Stimulated activated naive CD4-positive, alpha-beta T cell (primary cell): ENCODE measurements around the gene SPON1.
"Not testable (repeated sequence)": the region's sequence is repeated elsewhere in the genome, so short reads cannot be mapped to it uniquely, and the experiment has no call there.

ENCODE experiments used
- DNase-seq, 6 experiments: peaks; one replicate each; lab custom pipeline; 2025; lab: John Stamatoyannopoulos, UW

SPON1 gene

DNA sequence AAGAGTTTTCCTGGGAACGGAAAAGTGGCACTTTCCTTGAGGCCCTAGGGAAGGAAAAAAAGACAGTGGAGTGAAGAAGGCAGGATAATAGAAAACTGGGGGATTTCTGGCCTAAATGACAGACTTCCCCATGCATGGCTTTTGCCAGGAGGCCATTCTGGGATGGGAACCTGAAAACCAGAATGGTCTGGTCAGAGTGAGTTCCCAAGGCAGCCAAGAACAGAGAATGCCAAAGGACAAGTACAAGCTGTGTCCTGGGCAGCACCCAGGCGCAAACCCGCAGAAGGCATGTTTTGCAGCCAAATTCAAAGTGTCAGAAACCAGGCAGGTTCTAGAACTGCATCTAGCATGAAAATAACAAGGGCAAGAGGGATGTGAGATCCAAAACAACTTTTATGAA, 162.4 kb downstream of the SPON1 start:
- DNase-seq: no peak

DNA sequence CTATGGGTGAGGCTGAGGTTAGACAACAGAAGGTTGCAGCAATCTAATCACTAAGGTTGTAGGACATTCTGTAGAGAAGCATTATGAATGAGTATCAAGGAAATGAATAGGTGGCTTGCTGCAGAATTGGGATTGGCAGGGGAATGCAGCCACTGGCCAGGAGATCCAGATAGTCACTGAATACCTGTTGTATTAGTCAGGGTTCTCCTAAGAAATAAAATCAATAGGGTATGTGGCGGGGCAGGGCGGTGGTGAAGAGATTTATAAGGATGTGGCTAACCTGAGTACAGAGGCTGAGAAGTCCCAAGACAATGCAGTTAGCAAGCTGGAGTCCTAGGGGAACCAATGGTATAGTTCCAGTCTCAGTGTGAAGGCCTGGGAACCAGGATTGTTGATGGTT, 163.0 kb downstream of the SPON1 start:
- DNase-seq: no peak

DNA sequence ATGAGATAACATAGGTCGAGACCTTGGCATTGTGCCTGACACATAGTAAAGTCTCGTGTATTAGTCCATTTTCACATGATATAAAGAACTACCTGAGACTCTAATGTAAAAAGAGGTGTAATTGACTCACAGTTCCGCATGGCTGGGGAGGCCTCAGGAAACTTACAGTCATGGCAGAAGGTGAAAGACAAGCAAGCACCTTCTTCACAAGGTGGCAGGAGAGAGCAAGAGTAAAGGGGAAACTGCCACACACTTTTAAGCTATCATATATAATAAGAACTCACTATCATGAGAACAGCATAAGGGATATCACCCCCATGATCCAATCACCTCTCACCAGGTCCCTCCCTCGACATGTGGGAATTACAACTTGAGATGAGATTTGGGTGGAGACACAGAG, 165.2 kb downstream of the SPON1 start:
- DNase-seq: no peak

DNA sequence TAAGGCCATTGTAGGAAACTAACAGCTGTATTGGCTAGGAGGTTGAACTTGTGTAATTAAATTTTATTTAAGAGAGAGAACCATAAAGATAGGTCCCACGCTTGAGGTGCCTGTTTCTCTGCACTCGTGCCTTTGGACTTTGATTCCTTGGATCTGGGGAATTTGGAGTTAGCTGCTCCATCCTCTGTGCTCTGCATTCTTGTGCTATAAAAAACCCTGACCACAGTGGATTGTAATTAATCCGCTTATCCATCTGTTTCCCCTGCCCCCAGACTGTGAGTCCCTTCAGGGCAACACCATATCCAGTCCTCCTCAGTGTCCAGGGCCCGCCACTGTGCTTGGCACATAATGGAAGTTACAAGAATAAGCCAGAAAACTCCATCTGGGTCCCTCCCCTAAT, 169.8 kb downstream of the SPON1 start:
- DNase-seq: no peak

DNA sequence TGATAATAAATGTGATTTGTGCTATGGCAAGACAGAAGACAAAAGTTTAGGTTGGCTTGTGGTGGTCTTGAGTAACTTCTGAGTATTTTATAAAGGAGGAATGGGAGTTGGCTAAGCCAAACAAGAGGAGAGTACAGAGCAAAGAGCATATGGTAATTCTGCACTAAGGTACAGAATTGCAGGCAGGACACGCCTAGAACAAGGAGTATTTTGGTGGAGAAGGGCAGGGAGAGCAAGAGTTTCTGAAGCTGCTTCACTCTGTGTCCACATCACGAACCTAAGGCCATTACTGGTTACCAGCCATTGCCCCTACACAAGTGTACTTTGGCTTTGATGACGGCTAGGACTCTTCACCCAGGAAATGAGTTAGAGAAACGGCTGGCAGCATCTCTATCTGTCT, 170.9 kb downstream of the SPON1 start:
- no peak for DNase-seq

DNA sequence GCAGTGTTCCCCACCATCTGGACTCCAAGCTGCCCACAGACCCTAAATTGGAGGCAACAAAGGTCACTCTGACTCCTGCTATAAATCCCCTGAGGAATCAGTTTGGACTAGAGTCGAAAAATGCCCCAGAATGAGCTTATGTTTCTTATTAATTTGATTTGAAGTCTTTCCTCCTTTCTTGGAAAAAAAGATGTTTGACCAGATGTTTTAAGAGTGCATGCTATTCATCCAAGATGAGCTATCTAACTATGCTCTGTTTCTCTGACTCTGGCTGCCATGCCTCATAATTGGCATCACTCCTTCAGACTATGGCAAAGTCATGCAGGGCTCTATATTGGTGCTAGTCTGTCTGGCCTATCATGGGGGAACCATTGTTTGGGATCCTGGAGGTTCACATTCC, 174.0 kb downstream of the SPON1 start:
- no peak for DNase-seq

DNA sequence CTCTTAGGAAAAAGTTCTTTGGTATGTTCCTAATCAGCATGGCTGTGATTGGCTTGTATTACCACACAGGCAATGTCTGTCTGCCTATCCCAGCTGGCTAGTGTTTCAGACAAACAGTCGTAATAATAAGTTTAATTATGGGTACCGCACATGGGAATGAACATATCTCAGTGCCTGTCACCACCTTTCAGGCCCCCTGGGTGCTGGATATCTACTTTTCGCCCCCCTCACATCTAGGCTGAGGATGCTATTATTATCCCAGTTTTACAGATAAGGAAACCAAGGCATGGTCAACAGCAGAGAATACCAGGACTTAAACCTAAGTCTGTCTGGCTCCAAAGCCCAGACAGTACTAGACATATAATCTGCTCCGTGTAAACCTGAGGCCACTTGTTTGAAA, 174.8 kb downstream of the SPON1 start:
- DNase-seq: no peak

DNA sequence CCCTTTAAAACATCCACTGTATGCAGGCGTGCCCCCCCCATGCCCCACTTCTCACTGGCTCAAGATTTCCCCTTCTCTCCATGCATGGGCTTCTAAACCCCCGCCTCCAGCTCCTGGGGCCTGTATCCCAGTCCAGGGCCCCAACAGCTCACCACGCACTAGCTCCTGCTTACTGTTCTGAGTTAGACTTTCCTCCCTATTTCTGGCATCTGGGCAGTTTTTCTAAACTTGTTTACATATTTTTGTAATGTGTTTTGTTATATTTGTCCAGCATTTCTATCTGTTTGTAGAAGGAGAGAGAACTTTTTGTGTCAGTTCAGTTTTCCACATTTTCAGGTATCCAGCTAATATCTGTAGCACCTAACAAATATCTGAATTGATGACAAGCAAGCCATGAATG, 178.5 kb downstream of the SPON1 start:
- no peak for DNase-seq

DNA sequence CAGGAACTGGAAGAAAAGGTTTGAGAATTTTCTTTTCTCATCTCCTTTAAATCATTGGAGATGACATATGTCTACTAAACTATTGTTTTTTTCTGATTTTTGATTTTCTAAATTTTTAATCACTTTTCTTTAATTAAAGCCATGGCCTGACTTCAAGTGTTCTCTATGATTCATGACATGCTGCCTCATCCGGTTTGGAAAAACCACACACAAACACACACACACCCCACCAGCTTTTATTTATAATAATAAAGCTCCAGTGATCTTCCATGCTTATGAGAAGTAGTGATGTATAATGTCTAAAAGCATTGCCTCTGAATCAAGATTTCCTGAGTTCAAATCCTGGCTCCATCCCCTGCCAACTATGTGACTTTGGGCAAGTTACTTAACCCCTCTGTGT, 179.2 kb downstream of the SPON1 start:
- DNase-seq: no peak

DNA sequence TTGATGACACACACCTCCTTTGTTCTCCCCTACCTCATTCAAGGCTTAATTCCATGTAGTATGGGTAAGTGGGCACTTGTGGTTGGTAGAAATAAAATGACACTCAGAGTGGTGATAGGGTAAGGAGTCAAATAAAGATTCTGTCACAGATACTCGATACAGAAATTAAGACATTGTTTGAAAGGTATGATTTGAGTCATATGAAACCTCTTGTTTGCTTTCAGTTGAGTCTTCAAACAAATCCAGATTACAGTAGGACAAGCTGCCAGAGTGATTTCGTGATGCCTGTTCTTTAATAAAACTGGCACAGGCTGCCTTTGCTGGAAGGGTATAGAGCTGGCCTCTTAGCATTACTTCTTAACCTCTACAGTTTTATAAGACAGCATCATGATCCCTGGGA, 182.4 kb downstream of the SPON1 start:
- no peak for DNase-seq

DNA sequence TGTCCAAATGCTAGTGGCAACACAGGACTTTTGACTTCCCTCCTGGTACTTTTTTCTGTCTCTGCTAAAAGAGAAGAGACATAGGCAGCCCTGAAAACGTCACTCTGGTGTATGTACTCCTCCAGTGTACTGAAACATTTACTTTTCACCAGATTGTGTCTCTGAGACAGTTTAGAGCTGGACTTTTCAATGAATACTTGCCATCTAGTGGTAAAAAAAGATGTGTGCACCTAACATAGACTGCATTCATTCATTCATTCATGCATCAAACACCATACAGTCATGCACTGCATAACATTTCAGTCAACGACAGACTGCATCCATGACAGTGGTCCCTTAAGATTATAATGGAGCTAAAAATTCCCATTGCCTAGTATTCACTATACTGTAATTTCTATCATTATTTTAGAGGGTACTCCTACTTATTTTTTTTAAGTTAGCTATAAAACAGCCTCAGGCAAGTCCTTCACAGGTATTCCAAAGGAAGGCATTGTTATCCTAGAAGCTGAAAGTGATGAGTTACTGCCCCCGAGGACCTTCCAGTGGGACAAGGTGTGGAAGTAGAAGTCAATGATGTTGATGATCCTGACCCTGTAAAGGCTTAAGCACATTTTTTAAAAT, 186.2 kb downstream of the SPON1 start:
- DNase-seq: peak in 3 of 6 experiments; percentile 28 to 64 (median 51)

DNA sequence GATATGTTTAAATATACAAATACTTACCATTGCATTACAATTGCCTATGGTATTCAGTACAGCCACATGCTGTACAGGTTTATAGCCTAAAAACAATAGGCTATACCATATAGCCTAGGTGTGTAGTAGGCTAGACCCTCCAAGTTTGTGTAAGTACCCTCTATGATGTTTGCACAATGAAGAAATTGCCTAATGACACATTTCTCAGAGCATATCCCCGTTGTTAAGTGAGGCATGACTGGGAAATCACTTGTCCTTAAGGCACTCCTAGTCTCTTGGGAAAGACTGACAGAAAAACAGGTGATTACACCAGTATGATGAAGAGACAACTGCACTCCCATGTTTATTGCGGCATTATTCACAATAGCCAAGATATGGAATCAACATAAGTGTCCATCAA, 187.2 kb downstream of the SPON1 start:
- no peak for DNase-seq

DNA sequence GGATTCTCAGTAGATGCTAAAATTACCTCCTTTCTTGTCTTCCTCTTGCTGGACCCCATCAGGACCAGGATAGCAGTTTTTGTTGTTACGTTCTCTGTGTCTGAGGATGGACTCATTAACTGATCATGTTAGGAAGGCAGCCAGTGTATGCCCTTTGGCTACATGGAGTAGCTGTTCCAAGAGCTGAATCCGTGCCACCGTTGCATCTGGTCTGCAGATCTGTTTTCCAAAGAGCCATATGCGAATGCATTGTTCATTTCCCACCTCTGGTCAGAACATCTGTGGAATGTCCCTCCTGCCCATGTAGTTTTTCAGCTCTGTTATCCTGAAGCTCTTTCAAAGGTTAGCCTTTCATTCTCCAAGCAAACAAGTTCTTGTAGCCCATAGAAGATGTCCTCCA, 188.4 kb downstream of the SPON1 start:
- DNase-seq: no peak

DNA sequence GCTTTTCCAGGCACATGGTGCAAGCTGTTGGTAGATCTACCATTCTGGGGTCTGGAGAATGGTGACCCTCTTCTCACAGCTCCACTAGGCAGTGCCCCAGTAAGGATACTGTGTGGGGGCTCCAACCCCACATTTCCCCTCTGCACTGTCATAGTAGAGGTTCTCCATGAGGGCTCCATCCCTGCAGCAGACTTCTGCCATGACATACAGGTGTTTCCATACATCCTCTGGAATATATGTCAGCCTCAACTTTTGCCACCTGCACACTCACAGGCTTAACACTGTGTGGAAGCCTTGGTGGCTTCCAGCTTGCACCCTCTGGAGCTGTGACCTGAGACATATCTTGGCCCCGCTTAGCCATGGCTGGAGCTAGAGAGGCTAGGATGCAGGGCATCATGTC, 191.6 kb downstream of the SPON1 start:
- not testable (repeated sequence) for DNase-seq

DNA sequence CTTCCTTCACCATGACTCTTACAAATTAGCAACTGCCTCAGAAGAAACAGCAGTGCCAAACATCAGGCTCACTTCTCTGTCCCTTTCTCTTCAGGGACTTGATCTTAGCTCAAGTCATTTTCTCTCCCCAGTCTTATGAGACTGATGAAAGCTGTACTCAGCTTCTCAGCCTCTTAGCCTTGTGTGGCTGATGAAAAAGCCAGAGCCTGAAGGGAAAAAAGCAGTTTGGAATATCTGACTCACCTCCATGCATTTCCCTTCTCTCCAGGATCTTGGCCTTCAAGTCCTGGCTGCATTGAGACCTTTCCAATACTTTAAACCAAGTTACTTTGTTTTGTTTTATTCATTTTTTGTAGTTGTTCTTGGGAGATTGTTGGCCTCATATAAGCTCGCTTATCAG, 195.9 kb downstream of the SPON1 start:
- DNase-seq: no peak

DNA sequence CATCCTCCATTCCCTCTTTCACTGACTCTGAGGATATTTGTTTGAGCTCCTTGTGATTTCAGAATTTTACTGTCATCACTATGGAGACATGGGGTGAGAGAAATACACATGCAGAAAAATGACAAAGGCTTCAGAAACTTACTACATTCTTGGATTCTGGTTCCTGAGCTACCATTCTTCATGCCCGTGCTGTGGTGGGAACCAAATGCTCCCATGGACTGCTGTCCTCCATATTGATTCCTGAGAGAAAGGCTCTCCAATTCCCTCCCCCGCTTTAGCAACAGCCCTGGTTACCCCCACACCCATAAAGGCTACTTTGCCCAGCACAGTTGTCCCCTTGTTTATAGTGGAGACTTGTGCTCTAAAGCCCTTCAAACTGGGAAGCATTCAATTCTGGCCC, 201.1 kb downstream of the SPON1 start:
- no peak for DNase-seq

DNA sequence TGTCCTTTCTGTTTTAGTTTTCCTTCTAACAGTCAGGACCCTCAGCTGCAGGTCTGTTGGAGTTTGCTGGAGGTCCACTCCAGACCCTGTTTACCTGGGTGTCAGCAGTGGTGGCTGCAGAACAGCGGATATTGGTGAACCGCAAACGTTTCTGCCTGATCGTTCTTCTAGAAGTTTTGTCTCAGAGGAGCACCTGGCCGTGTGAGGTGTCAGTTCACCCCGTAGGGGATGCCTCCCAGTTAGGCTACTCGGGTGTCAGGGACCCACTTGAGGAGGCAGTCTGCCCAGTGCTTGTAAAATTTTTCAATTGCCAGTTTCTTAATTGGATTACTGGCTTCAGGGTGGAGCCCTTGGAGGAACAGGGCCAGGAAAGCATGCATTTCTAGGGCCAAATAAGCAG, 211.2 kb downstream of the SPON1 start:
- DNase-seq: not testable (repeated sequence)

DNA sequence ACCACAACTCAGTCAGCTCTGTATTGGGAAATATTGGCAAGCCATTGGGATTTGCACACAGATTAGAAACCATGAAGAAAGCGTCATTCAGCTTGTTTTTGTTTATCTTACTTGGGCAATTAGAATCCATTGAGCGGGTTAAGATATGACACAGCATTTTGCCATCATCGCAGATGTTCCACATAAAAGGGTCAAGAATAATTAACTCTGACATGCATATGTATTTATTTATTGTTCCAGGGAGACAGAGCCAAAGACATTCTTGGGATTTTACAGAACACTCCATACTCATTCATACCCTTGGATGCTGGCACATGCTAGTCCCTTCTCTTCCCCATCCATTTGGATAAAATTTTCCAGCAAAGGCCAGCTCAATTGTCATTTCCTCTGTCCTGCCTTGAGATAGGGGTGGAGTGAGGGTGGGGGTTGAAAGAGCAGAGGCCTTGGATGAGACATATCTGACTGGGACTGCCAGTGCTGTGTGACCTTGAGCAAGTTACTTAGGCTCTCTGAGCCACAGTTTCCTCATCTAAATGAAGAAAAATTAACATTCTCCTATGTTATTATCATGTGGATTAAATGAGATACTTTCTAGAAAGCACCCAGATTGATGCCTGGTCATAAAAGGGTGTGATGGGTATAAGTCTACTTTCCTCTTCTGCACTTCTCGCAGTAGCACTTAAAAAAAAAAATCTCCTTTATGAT, 216.7 kb downstream of the SPON1 start:
- no peak for DNase-seq

DNA sequence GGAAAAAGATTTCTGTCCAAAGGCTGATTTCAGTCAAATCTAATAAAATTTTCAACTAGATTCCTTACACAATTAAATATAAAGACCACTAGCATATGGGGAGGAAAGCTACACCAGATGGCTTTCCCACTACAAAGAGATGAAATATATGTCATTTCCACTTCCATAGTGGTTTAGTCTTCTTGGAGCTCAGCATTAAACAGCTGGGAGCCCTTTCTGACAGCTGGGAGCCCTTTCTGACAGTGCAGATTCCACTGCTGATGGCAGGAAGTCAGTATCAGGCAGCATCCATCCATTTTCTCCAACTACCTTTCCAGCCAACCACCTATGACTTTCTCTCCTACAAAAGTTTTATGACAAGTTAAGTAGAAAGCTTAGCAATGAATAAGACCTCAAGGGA, 218.6 kb downstream of the SPON1 start:
- DNase-seq: no peak

DNA sequence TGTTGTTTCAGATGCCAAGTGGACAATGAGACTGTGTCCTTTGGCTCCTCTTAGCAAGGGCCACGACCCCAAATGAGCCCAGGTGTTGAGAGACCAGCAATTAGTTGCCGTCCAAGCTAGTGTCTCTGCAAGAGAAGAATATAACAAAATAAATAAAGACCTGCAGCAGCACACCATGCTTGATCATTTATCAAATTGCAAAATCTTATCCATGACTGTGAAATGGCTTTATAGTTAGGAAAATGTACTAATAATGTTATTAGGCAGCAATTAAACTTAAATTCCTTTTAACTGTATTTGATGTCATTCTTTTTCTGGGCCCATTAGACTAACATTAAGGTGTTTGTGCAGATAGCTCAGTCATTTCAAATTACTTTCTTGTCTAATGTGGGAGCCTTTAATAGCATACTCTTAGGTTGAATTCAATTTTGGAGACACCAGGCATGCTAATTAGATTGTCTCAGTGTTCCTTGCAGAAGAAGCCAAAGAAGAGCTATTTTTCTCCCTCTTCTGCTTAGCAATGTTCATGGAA, 220.4 kb downstream of the SPON1 start:
- no peak for DNase-seq

DNA sequence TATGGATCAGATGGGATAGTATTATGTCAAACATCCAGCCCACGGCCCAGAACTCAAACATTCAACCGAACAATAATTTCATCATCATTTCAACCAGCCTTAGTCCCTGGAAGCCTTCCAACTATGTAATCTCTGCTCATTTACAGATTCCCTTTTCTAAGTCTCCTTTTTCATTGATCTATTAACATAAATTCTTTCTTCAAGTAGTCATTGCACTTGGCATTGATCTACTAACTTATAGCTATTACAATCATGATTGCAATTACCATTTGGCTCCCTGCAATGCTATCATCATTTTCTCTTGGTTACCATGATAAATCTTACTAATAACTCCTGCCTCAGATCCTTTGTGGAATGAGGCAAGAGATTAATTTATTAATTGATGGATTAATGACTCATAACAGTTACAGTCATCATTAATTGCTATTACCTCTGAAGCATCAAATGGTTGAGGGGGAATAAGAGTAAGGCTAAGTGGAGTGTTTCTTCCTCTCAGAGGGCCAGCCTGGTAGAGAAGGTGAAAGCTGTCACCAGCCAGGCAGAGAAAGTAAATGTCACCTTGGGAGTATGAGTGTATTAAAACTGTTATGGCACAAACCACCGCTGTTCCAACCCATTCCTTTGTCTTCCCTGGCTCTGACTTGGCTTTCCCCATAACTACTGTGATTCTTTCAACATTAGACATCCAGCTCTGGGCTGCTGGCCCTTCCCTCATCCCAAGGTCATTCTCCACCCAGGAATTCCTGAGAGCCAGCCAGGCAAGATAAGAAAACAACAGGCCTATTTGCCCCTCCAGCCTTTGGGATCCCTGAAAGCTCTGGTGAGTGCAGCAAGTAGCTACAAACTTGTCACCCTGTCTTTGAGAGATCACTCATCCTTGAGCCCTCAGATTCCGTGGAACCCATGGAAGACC, 221.8 kb downstream of the SPON1 start:
- DNase-seq: no peak

DNA sequence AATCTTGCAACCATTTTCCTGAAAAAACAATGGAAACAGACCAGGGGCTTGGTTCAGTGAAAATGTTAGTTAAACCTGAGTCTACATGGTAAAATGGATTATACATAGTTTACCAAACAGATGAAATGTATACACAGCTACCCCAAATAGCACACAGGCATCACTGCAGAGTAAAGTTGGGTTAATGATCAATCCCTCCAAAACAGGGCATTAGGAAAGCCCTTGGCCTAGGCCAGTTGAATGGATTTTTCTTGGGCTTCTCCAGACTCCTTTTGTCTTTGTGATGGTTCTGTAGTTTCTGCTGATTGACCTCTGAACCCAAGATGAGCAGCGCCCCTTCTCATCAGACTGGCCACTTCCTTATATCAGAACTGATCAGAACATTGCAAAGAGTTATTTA, 222.9 kb downstream of the SPON1 start:
- no peak for DNase-seq
